ENCODE data around the gene A1BG.
A peak's percentile ranks its signal among the peaks of the same experiment; 100 is the strongest.

Gene A1BG

GRCh38 chr19:58352760-58353671 is at the start of gene A1BG:
Gene A1BG (minus strand): TSS chr19:58353492. CDS start chr19:58353437, 55 bp downstream.
- DNase-seq = no peak

- no peak for DNase-seq
Measured at GRCh38 chr19:58401840-58402421, 48.6 kb upstream of the A1BG start.

- peak; percentile 99 for DNase-seq
Measured at GRCh38 chr19:58400916-58401839, 47.9 kb upstream of the A1BG start.

GRCh38 chr19:58400316-58400915 is 47.1 kb upstream of the A1BG start:
- no peak for DNase-seq

- DNase-seq = no peak
Measured at GRCh38 chr19:58399903-58400302, 46.6 kb upstream of the A1BG start.

GRCh38 chr19:58398545-58398944 is 45.3 kb upstream of the A1BG start:
- DNase-seq = no peak

GRCh38 chr19:58398087-58398486 is 44.8 kb upstream of the A1BG start:
- no peak for DNase-seq

GRCh38 chr19:58397533-58398037 is 44.3 kb upstream of the A1BG start:
- no peak for DNase-seq

GRCh38 chr19:58396691-58397532 is 43.6 kb upstream of the A1BG start:
- DNase-seq = no peak

- DNase-seq = no peak
Measured at GRCh38 chr19:58395979-58396627, 42.8 kb upstream of the A1BG start.

GRCh38 chr19:58395220-58395978 is 42.1 kb upstream of the A1BG start, which contains the start of gene RNF225:
Gene RNF225 (plus strand): TSS chr19:58395656. CDS start chr19:58396090, 434 bp downstream.
- DNase-seq = no peak

GRCh38 chr19:58394821-58395219 is 41.5 kb upstream of the A1BG start:
- no peak for DNase-seq

- DNase-seq = no peak
Measured at GRCh38 chr19:58393725-58394033, 40.4 kb upstream of the A1BG start.

- no peak for DNase-seq
Measured at GRCh38 chr19:58392945-58393724, 39.8 kb upstream of the A1BG start.

- no peak for DNase-seq
Measured at GRCh38 chr19:58388175-58388526, 34.9 kb upstream of the A1BG start.

GRCh38 chr19:58387338-58388174 is 34.3 kb upstream of the A1BG start:
- no peak for DNase-seq

GRCh38 chr19:58386576-58387337 is 33.5 kb upstream of the A1BG start, which contains the start of gene RPS5:
Gene RPS5 (plus strand): TSS chr19:58387269. CDS start chr19:58388138, 869 bp downstream.
- peak; percentile 98 for DNase-seq

Data from stimulated activated CD4-positive, alpha-beta T cell treated with anti-CD3 and anti-CD28 coated beads, Interleukin-1b, Interleukin-23, amount 100 ng/mL, for 48 hours (primary cell).